Breast epithelium (tissue), 3 donors: Measurements from ENCODE around the gene TP63.

ENCODE experiments used
- CTCF ChIP-seq, 3 donors: fragments of 450-650 bp; IDR thresholded peaks; one replicate each; pipeline ENCODE4 v1.5.1; 2016 to 2017; ENCODE audit warnings: antibody characterized with exemption in 3 of 3, mild to moderate bottlenecking in 3 of 3, moderate library complexity in 3 of 3
- POLR2A ChIP-seq: fragments of 450-650 bp; IDR thresholded peaks from one replicate; pipeline ENCODE4 v1.6.1; 2016; ENCODE audit warnings: antibody characterized with exemption, mild to moderate bottlenecking, moderate library complexity
- POLR2AphosphoS5 ChIP-seq, 3 donors: sonication (generic); formaldehyde crosslinking; IDR thresholded peaks; one replicate each; pipeline ENCODE4 v1.6.1; 2017; ENCODE audit warnings: antibody characterized with exemption in 3 of 3

- no peak for TF ChIP-seq CTCF (IDR thresholded peaks at IDR 0.05)
- no peak for TF ChIP-seq POLR2A
- no peak for TF ChIP-seq POLR2AphosphoS5 (IDR thresholded peaks at IDR 0.05)
Observed at GRCh38 chr3:189739378-189739777, 108.2 kb downstream of the TP63 start.
